SK-N-SH (cell line): ENCODE results near the gene CALD1. TPM values are rescaled to one million over a fixed set of nuclear protein-coding genes. Genes with fewer than 3 reads are reported as not detected.
A peak's percentile ranks its signal among the peaks of the same experiment; 100 is the strongest.

ENCODE experiments used
- CTCF ChIA-PET: fragments of 300-600, 350-600 bp; formaldehyde crosslinking; extraction: SDS; loops from one replicate; lab custom pipeline; 2021; lab: Yijun Ruan, JAX
- POLR2A ChIA-PET: fragments of 350-600 bp; sonication (Branson Sonifier 250); formaldehyde crosslinking; extraction: SDS; loops from one replicate; lab custom pipeline; 2020; ENCODE audit warnings: antibody characterized with exemption, inconsistent platforms; lab: Yijun Ruan, JAX
- DNase-seq: peaks from one replicate; pipeline ENCODE4 v3.0.0; 2012
- H2AFZ ChIP-seq: fragments of 200-600 bp; sonication (generic); 2 replicates; pipeline ENCODE4 v1.8.1; 2016; ENCODE audit warnings: antibody characterized with exemption, mild to moderate bottlenecking, low read depth
- H3F3A ChIP-seq: fragments of 200-600 bp; sonication (generic); replicated peaks from 2 replicates; pipeline ENCODE3; 2016; ENCODE audit warnings: antibody characterized with exemption, mild to moderate bottlenecking; ENCODE audit not compliant: insufficient read depth
- H3K27ac ChIP-seq, 2 experiments: fragments of 200-500 bp in 1 of 2; fragments of 200-600 bp in 1 of 2; sonication (Bioruptor generic) in 1 of 2; sonication (generic), shearing (Covaris generic) in 1 of 2; 2 replicates each; pipeline versions ENCODE4 v1.5.1 to v1.6.1; 2014 to 2016; ENCODE audit warnings: low read depth in 2 of 2, inconsistent platforms in 1 of 2, low read length in 1 of 2, mild to moderate bottlenecking in 1 of 2, mixed read lengths in 1 of 2
- H3K27me3 ChIP-seq: fragments of 200-600 bp; sonication (generic), shearing (Covaris generic); 2 replicates; pipeline ENCODE4 v1.6.1; 2016; ENCODE audit warnings: mixed run types; ENCODE audit not compliant: insufficient read depth
- H3K36me3 ChIP-seq, 2 experiments: fragments of 200-500 bp in 1 of 2; fragments of 200-600 bp in 1 of 2; sonication (Bioruptor generic) in 1 of 2; sonication (generic) in 1 of 2; replicated peaks in 1 of 2; 2 replicates each; pipeline versions ENCODE3 to v1.5.1; 2014 to 2016; ENCODE audit warnings: low read length in 1 of 2, mild to moderate bottlenecking in 1 of 2; ENCODE audit not compliant: insufficient read depth in 2 of 2, control insufficient read depth in 1 of 2
- H3K4me1 ChIP-seq, 2 experiments: fragments of 200-500 bp in 1 of 2; fragments of 200-600 bp in 1 of 2; sonication (Bioruptor generic) in 1 of 2; sonication (generic), shearing (Covaris generic) in 1 of 2; 2 replicates each; pipeline versions ENCODE4 v1.5.1 to v1.6.1; 2014 to 2016; ENCODE audit warnings: low read depth in 1 of 2, low read length in 1 of 2, mixed run types in 1 of 2; ENCODE audit not compliant: insufficient read depth in 2 of 2, control insufficient read depth in 1 of 2
- H3K4me2 ChIP-seq: fragments of 200-600 bp; sonication (generic), shearing (Covaris generic); 2 replicates; pipeline ENCODE4 v1.6.1; 2017; ENCODE audit warnings: mixed run types
- H3K4me3 ChIP-seq, 2 experiments: fragments of 200-500 bp in 1 of 2; fragments of 200-600 bp in 1 of 2; sonication (Bioruptor generic) in 1 of 2; sonication (generic), shearing (Covaris generic) in 1 of 2; 2 replicates each; pipeline versions ENCODE4 v1.5.1 to v1.8.1; 2014 to 2016; ENCODE audit warnings: low read depth in 2 of 2, inconsistent platforms in 1 of 2, low read length in 1 of 2, mild to moderate bottlenecking in 1 of 2, mixed read lengths in 1 of 2, moderate library complexity in 1 of 2
- H3K79me2 ChIP-seq: fragments of 200-600 bp; sonication (generic); 2 replicates; pipeline ENCODE4 v1.8.1; 2017; ENCODE audit warnings: mild to moderate bottlenecking; ENCODE audit not compliant: insufficient read depth
- H3K9ac ChIP-seq: fragments of 200-600 bp; sonication (generic); 2 replicates; pipeline ENCODE4 v1.6.1; 2017; ENCODE audit warnings: mixed run types
- H3K9me2 ChIP-seq: fragments of 200-600 bp; sonication (generic); 2 replicates; pipeline ENCODE4 v1.6.1; 2017; ENCODE audit warnings: mixed run types
- H3K9me3 ChIP-seq: fragments of 200-600 bp; sonication (generic); 2 replicates; pipeline ENCODE4 v1.6.1; 2017; ENCODE audit warnings: mixed run types, mild to moderate bottlenecking, moderate library complexity
- H4K20me1 ChIP-seq: fragments of 200-600 bp; sonication (generic); 2 replicates; pipeline ENCODE4 v1.6.1; 2017; ENCODE audit warnings: mild to moderate bottlenecking, mixed run types; ENCODE audit not compliant: insufficient read depth
- EZH2phosphoT487 ChIP-seq: fragments of 200-600 bp; sonication (generic); IDR thresholded peaks from 2 replicates; pipeline ENCODE4 v1.6.1; 2017; ENCODE audit warnings: low read depth, mixed run types, mild to moderate bottlenecking, antibody characterized with exemption, moderate library complexity, borderline replicate concordance
- FOSL2 ChIP-seq: IDR thresholded peaks from 2 replicates; pipeline ENCODE4 v1.4.0; 2012; ENCODE audit warnings: low read depth, mild to moderate bottlenecking, moderate library complexity, borderline replicate concordance
- GABPA ChIP-seq: IDR thresholded peaks from 2 replicates; pipeline ENCODE4 v1.4.0; 2012; ENCODE audit warnings: low read depth, mild to moderate bottlenecking
- GATA2 ChIP-seq: sonication (generic); formaldehyde crosslinking; IDR thresholded peaks from 2 replicates; pipeline ENCODE4 v1.5.0; 2020; ENCODE audit warnings: mild to moderate bottlenecking, missing genetic modification reagents
- NFIC ChIP-seq: IDR thresholded peaks from 2 replicates; pipeline ENCODE4 v1.4.0; 2012; ENCODE audit warnings: borderline replicate concordance
- NRF1 ChIP-seq: IDR thresholded peaks from 2 replicates; pipeline ENCODE4 v1.6.1; 2012; ENCODE audit warnings: low read depth, mild to moderate bottlenecking, low read length
- POLR2AphosphoS5 ChIP-seq: IDR thresholded peaks from 2 replicates; pipeline ENCODE4 v1.6.1; 2012; ENCODE audit warnings: low read depth, low read length
- WGBS: methylation state at CpG from one replicate; pipeline ENCODE4 v1.1.6; 2017; ENCODE audit warnings: low lambda C conversion rate; 5-methylcytosine and 5-hydroxymethylcytosine counted together
- polyA plus RNA-seq, 3 experiments: library from polyadenylated mRNA; depleted of rRNA; stranded (reverse); fragments of >200 nt; gene quantifications; 2 replicates each; pipeline ENCODE4 v1.2.3, GENCODE V29; 2012
- TF ChIP-seq, protein P1 (sequence below): IDR thresholded peaks from 2 replicates; pipeline ENCODE4 v1.4.0; 2012; ENCODE audit warnings: low read depth, borderline replicate concordance

The CALD1 gene
- polyA plus RNA-seq, 1 of the 3 experiments (the other 2 are of a cell fraction), result 299 TPM

DNA sequence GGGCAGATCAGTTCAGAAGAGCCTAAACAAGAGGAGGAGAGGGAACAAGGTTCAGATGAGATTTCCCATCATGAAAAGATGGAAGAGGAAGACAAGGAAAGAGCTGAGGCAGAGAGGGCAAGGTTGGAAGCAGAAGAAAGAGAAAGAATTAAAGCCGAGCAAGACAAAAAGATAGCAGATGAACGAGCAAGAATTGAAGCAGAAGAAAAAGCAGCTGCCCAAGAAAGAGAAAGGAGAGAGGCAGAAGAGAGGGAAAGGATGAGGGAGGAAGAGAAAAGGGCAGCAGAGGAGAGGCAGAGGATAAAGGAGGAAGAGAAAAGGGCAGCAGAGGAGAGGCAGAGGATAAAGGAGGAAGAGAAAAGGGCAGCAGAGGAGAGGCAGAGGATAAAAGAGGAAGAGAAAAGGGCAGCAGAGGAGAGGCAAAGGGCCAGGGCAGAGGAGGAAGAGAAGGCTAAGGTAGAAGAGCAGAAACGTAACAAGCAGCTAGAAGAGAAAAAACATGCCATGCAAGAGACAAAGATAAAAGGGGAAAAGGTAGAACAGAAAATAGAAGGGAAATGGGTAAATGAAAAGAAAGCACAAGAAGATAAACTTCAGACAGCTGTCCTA is 154.1 kb downstream of the CALD1 start:
- CTCF ChIA-PET, result interaction anchor here (1.2 to 1.5 kb wide), 3 partner anchors 50 to 301 kb away, joined by 3 to 5 read pairs (median 4); no protein-coding TSS in a partner anchor
- POLR2A ChIA-PET, result no interaction called here
- Histone ChIP-seq H3K27ac (no peak overlapping the region), H3K36me3 (peaks cover 75 to 91% of the 10 kb centered on the region in 2 experiments), H3K9me2 (no peaks in the 10 kb centered on the region), H3K9ac (no peak overlapping the region), H3K9me3 (no peaks in the 10 kb centered on the region), H3K4me2 (no peak overlapping the region), H3F3A (peaks cover 21% of the 10 kb centered on the region), H4K20me1 (peaks cover 16% of the 10 kb centered on the region; the same call in 1 of the 2 replicates), H2AFZ (no peak overlapping the region), H3K79me2 (peaks cover 64% of the 10 kb centered on the region), H3K27me3 (no peaks in the 10 kb centered on the region), H3K4me3 (no peak overlapping the region), H3K4me1 (peaks cover 0 to 17% of the 10 kb centered on the region in 2 experiments; a peak in 2 of 4 replicates)
- 92% methylated on average over 3 of the region's 3 CpGs for WGBS
- no peak for DNase-seq
- TF ChIP-seq NRF1 (no peak), EZH2phosphoT487 (no peak), GABPA (no peak), NFIC (no peak)

DNA sequence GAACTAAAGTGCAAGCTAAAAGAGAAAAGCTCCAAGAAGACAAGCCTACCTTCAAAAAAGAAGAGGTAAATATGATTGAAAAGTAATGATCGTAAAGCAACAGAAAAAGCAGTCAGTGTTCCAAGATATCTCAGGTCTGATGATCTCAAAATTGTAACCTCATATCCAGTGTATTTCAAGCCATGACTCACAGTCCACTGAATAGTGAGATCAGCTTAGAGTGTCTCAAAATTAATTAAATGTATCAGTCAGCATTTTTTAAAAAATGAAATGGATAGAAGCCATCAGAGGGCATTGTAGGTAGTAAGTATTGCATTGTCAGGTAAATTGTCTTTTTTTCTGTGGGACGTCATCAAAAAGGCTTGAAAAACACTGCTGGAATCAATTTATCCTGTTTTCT is 156.3 kb downstream of the CALD1 start:
- Histone ChIP-seq H3K9me3 (no peaks in the 10 kb centered on the region), H3K27ac (peak overlapping the region in 1 of 2 experiments; percentile 33; a peak in 1 of 4 replicates), H3K27me3 (no peaks in the 10 kb centered on the region), H3K9me2 (no peaks in the 10 kb centered on the region), H4K20me1 (0 out of 2 replicates have a peak, but pooled peaks cover 6% of the 10 kb centered on the region), H3K9ac (no peak overlapping the region), H2AFZ (no peak overlapping the region), H3F3A (peaks cover 31% of the 10 kb centered on the region), H3K36me3 (peaks cover 79 to 87% of the 10 kb centered on the region in 2 experiments), H3K4me1 (peaks cover 0 to 22% of the 10 kb centered on the region in 2 experiments; a peak in 2 of 4 replicates), H3K4me2 (no peak overlapping the region), H3K79me2 (peaks cover 64% of the 10 kb centered on the region), H3K4me3 (no peak overlapping the region)
- DNase-seq, result no peak
- TF ChIP-seq POLR2AphosphoS5, result no peak
- peak; percentile 33; the same call in 1 of the 2 replicates for TF ChIP-seq FOSL2
- WGBS, result 89% methylated on average over 2 of the region's 2 CpGs
- ChIA-PET CTCF (interaction anchor here (0.9 to 1.2 kb wide), 3 partner anchors 9 to 400 kb away, joined by 3 to 4 read pairs (median 3); no protein-coding TSS in a partner anchor), POLR2A (no interaction called here)

DNA sequence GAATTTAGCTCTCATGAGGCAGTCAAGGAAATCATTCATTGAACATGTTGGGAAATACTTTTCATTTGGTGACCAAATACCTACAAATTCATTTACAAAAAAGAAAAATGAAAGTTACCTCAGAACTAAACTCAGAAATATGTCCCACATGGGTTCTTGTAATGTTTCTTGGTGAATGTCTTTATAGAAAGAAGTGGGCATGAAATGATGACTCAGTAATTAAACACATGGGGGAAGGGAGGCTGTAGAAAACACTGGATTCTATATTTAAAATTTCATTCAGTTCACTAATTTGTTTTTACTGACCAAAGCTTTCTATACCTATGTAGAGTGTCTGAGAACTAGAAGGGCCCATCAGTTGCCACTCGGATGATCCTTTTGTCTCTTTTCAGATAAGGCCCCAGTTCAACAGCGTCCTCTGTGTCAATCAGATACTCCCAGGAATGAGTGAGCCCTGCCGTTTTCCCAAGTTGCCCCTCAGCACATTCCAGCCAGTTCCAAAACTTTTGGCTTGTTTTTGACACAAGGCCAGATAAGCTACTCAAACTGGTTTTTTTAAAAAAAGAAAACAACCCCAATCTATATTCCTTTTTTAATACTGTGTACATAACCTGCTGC is 157.6 kb downstream of the CALD1 start:
- Histone ChIP-seq H3K4me2 (peak overlapping the region; percentile 11; the same call in 1 of the 2 replicates), H3K27ac (peak overlapping the region in 1 of 2 experiments; percentile 33; a peak in 1 of 4 replicates), H2AFZ (no peak overlapping the region), H3K27me3 (no peaks in the 10 kb centered on the region), H3K9me3 (no peaks in the 10 kb centered on the region), H3K4me1 (peaks cover 0 to 30% of the 10 kb centered on the region in 2 experiments; a peak in 3 of 4 replicates), H3K36me3 (peaks cover 77 to 90% of the 10 kb centered on the region in 2 experiments), H3K9ac (no peak overlapping the region), H4K20me1 (0 out of 2 replicates have a peak, but pooled peaks cover 2% of the 10 kb centered on the region), H3F3A (peaks cover 31% of the 10 kb centered on the region), H3K79me2 (peaks cover 54% of the 10 kb centered on the region), H3K4me3 (no peak overlapping the region), H3K9me2 (no peaks in the 10 kb centered on the region)
- CTCF ChIA-PET, result interaction anchor here (0.7 to 3.1 kb wide), 3 partner anchors 17 to 247 kb away, joined by 3 to 16 read pairs (median 5); no protein-coding TSS in a partner anchor
- POLR2A ChIA-PET, result no interaction called here
- 81% methylated on average over 3 of the region's 3 CpGs for WGBS
- no peak for DNase-seq
- TF ChIP-seq, protein P1, sequence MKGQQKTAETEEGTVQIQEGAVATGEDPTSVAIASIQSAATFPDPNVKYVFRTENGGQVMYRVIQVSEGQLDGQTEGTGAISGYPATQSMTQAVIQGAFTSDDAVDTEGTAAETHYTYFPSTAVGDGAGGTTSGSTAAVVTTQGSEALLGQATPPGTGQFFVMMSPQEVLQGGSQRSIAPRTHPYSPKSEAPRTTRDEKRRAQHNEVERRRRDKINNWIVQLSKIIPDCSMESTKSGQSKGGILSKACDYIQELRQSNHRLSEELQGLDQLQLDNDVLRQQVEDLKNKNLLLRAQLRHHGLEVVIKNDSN, result no peak
- 0 out of 2 replicates have a peak, but pooled peaks have one; percentile 24 for TF ChIP-seq POLR2AphosphoS5
- TF ChIP-seq GATA2 (CRISPR knock-in tag), result no peak
